ENCODE measurements around the gene RAB39A.
"Not testable (repeated sequence)": the region's sequence is repeated elsewhere in the genome, so short reads cannot be mapped to it uniquely, and the experiment has no call there.

The RAB39A gene

DNA sequence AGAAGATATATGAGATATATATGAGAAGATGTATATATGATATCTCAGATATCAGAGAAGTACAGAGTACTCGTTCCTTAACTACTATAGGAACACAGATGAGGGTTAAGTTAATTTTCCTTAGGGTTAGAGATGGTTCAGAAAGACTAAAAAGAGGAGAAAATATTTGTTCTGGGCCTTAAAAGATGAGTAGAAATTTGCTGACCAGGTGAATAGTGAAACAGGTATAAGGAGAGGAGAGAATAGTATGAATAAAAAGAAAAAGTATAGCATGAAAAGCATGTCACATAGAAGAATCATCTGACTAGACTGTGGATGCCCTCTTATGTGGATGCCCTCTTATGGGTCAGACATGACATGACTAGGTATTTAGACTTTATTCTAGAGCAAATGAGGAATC is 6.3 kb upstream of the RAB39A start:
- no peaks in the 10 kb centered on the region for H3K4me1 ChIP-seq (ENCODE audit: insufficient read depth, low read length)
- no peak overlapping the region for H3K27ac ChIP-seq (ENCODE audit: low read length)
- H3K9me3 ChIP-seq (ENCODE audit: insufficient read depth, low read length, severe bottlenecking) = no peaks in the 10 kb centered on the region
- H3K9ac ChIP-seq (ENCODE audit: low read depth, low read length) = no peak overlapping the region
- DNase-seq (no peak), ATAC-seq (ENCODE audit: insufficient read depth, low read depth) (no peak)
- no peaks in the 10 kb centered on the region for H4K20me1 ChIP-seq (ENCODE audit: insufficient read depth, low read length)
- no peak overlapping the region for H3K4me3 ChIP-seq (ENCODE audit: low read depth in 1 of 2, low read length in 2 of 2)
- TF ChIP-seq, protein P1, sequence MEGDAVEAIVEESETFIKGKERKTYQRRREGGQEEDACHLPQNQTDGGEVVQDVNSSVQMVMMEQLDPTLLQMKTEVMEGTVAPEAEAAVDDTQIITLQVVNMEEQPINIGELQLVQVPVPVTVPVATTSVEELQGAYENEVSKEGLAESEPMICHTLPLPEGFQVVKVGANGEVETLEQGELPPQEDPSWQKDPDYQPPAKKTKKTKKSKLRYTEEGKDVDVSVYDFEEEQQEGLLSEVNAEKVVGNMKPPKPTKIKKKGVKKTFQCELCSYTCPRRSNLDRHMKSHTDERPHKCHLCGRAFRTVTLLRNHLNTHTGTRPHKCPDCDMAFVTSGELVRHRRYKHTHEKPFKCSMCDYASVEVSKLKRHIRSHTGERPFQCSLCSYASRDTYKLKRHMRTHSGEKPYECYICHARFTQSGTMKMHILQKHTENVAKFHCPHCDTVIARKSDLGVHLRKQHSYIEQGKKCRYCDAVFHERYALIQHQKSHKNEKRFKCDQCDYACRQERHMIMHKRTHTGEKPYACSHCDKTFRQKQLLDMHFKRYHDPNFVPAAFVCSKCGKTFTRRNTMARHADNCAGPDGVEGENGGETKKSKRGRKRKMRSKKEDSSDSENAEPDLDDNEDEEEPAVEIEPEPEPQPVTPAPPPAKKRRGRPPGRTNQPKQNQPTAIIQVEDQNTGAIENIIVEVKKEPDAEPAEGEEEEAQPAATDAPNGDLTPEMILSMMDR (IDR thresholded peaks at IDR 0.05; ENCODE audit: borderline replicate concordance, extremely low read depth, low read length, poor library complexity, severe bottlenecking) = no peak
- no peak for TF ChIP-seq EZH2 (IDR thresholded peaks at IDR 0.05; ENCODE audit: borderline replicate concordance, low read depth, low read length, severe bottlenecking)
- H3K4me2 ChIP-seq (ENCODE audit: insufficient read depth, low read length) = no peak overlapping the region
- no peaks in the 10 kb centered on the region for H3K79me2 ChIP-seq (ENCODE audit: insufficient read depth, low read length)
- H2AFZ ChIP-seq (ENCODE audit: low read depth, low read length) = no peak overlapping the region
- H3K27me3 ChIP-seq (ENCODE audit: insufficient read depth, low read length, poor library complexity) = no peaks in the 10 kb centered on the region
- no peaks in the 10 kb centered on the region for H3K36me3 ChIP-seq (ENCODE audit: insufficient read depth, low read length)

DNA sequence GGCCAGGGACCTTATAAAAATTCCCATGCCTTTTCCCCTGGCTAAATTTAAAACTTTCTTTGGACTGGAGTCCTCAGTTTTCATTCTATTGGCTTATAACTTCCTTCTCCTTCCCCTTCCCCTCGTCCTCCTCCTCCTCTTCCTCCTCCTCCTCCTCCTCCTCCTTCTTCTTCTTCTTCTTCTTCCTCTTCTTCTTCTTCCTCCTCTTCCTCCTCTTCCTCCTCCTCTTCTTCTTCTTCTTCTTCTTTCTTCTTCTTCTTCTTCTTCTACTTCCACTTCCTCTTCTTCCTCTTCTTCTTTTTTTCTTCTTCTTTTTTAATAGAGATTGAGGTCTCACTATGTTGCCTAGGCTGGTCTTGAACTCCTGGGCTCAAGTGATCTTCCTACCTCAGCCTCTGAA is 4.7 kb upstream of the RAB39A start:
- H3K9ac ChIP-seq (ENCODE audit: low read depth, low read length); ATAC-seq (ENCODE audit: insufficient read depth, low read depth); H3K27ac ChIP-seq (ENCODE audit: low read length); H3K4me3 ChIP-seq (ENCODE audit: low read depth in 1 of 2, low read length in 2 of 2); H3K27me3 ChIP-seq (ENCODE audit: insufficient read depth, low read length, poor library complexity); H3K4me2 ChIP-seq (ENCODE audit: insufficient read depth, low read length); H4K20me1 ChIP-seq (ENCODE audit: insufficient read depth, low read length); DNase-seq; H3K4me1 ChIP-seq (ENCODE audit: insufficient read depth, low read length); H3K36me3 ChIP-seq (ENCODE audit: insufficient read depth, low read length); H2AFZ ChIP-seq (ENCODE audit: low read depth, low read length); H3K79me2 ChIP-seq (ENCODE audit: insufficient read depth, low read length); H3K9me3 ChIP-seq (ENCODE audit: insufficient read depth, low read length, severe bottlenecking): not testable (repeated sequence)

DNA sequence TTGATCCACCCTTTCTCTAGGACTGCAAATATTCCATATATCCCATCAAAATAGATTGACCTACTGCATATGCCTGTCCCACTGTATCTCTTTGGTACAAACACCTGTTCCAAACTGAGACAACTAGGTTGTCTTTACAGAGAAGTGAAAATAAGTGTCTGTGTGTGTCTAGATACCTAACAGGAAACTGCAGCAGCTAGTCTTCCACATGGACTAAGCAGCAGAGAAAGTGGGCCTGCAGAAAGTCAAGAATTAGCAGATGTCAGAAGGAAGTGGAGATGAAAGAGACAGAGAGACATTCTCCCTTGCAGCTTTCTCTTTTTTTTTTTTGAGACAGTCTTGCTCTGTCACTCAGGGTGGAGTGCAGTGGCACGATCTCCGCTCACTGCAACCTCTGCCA is 3.9 kb upstream of the RAB39A start:
- Histone ChIP-seq H3K27me3 (ENCODE audit: insufficient read depth, low read length, poor library complexity) (no peaks in the 10 kb centered on the region), H3K4me2 (ENCODE audit: insufficient read depth, low read length) (no peak overlapping the region), H3K36me3 (ENCODE audit: insufficient read depth, low read length) (no peaks in the 10 kb centered on the region), H3K79me2 (ENCODE audit: insufficient read depth, low read length) (no peaks in the 10 kb centered on the region), H3K4me1 (ENCODE audit: insufficient read depth, low read length) (no peaks in the 10 kb centered on the region), H3K27ac (ENCODE audit: low read length) (no peak overlapping the region), H3K4me3 (ENCODE audit: low read depth in 1 of 2, low read length in 2 of 2) (no peak overlapping the region), H3K9ac (ENCODE audit: low read depth, low read length) (no peak overlapping the region), H2AFZ (ENCODE audit: low read depth, low read length) (no peak overlapping the region), H4K20me1 (ENCODE audit: insufficient read depth, low read length) (no peaks in the 10 kb centered on the region), H3K9me3 (ENCODE audit: insufficient read depth, low read length, severe bottlenecking) (no peaks in the 10 kb centered on the region)
- no peak for ATAC-seq (ENCODE audit: insufficient read depth, low read depth)
- no peak for DNase-seq
- no peak for TF ChIP-seq EZH2 (IDR thresholded peaks at IDR 0.05; ENCODE audit: borderline replicate concordance, low read depth, low read length, severe bottlenecking)
- TF ChIP-seq, protein P1 (IDR thresholded peaks at IDR 0.05; ENCODE audit: borderline replicate concordance, extremely low read depth, low read length, poor library complexity, severe bottlenecking) = no peak

DNA sequence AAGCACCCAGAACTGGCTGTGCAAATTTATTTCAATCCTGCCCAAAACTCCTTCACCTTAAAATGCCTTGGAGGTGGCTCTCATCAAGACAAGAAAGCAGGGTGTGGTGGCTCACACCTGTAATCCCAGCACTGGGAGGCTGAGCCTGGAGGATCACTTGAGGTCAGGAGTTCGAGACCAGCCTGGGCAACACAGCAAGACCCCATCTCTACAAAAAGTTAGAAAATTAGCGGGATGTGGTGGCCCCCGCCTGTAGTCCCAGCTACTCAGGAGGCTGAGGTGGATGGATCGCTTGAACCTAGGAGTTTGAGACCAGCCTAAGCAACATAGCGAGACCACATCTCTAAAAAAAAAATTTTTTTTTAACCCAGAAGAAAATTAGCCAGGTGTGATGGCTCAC is 689 bp upstream of the RAB39A start:
- Histone ChIP-seq H2AFZ (ENCODE audit: low read depth, low read length) (no peak overlapping the region), H3K4me1 (ENCODE audit: insufficient read depth, low read length) (no peaks in the 10 kb centered on the region), H3K27me3 (ENCODE audit: insufficient read depth, low read length, poor library complexity) (no peaks in the 10 kb centered on the region), H3K79me2 (ENCODE audit: insufficient read depth, low read length) (no peaks in the 10 kb centered on the region), H3K9me3 (ENCODE audit: insufficient read depth, low read length, severe bottlenecking) (no peaks in the 10 kb centered on the region), H3K27ac (ENCODE audit: low read length) (no peak overlapping the region), H3K4me2 (ENCODE audit: insufficient read depth, low read length) (no peak overlapping the region), H4K20me1 (ENCODE audit: insufficient read depth, low read length) (no peaks in the 10 kb centered on the region), H3K9ac (ENCODE audit: low read depth, low read length) (no peak overlapping the region), H3K4me3 (ENCODE audit: low read depth in 1 of 2, low read length in 2 of 2) (no peak overlapping the region), H3K36me3 (ENCODE audit: insufficient read depth, low read length) (no peaks in the 10 kb centered on the region)
- TF ChIP-seq, protein P1 (IDR thresholded peaks at IDR 0.05; ENCODE audit: borderline replicate concordance, extremely low read depth, low read length, poor library complexity, severe bottlenecking) = no peak
- no peak for TF ChIP-seq EZH2 (IDR thresholded peaks at IDR 0.05; ENCODE audit: borderline replicate concordance, low read depth, low read length, severe bottlenecking)
- DNase-seq = no peak
- no peak for ATAC-seq (ENCODE audit: insufficient read depth, low read depth)

All from DND-41 (cell line).